GM18951 (cell line): ENCODE results near the gene DIPK1B.

Experiments used
- POLR2A ChIP-seq: IDR thresholded peaks from 4 replicates; pipeline ENCODE4 v1.6.1; 2011; ENCODE audit warnings: mild to moderate bottlenecking; ENCODE audit not compliant: insufficient read length, insufficient read depth; ENCODE audit errors: extremely low read depth
- in situ Hi-C: fragments of 300-500 bp; cut with MboI; formaldehyde crosslinking; loops from one replicate; pipeline ENCODE4 v1.12.0; 2022; ENCODE audit warnings: low sequenced_read_pairs, mixed read lengths, inconsistent platforms; ENCODE audit not compliant: unreplicated experiment

The DIPK1B gene

GRCh38 chr9:136676920-136677686, 35.3 kb upstream of the DIPK1B start:
- TF ChIP-seq POLR2A = no peak
- in situ Hi-C loops = no loop called here

- in situ Hi-C loops = no loop called here
- TF ChIP-seq POLR2A = no peak
Observed at GRCh38 chr9:136678034-136678433, 34.3 kb upstream of the DIPK1B start.

- in situ Hi-C loops = no loop called here
- TF ChIP-seq POLR2A = no peak
Observed at GRCh38 chr9:136678624-136679023, 33.7 kb upstream of the DIPK1B start.

- no peak for TF ChIP-seq POLR2A
- in situ Hi-C loops = no loop called here
Observed at GRCh38 chr9:136679431-136679941, 32.9 kb upstream of the DIPK1B start.

- no peak for TF ChIP-seq POLR2A
- in situ Hi-C loops = no loop called here
Observed at GRCh38 chr9:136681029-136681428, 31.3 kb upstream of the DIPK1B start.

- TF ChIP-seq POLR2A = no peak
- in situ Hi-C loops = no loop called here
Observed at GRCh38 chr9:136681945-136682699, 30.2 kb upstream of the DIPK1B start.

GRCh38 chr9:136682710-136683109, 29.7 kb upstream of the DIPK1B start:
- in situ Hi-C loops = no loop called here

GRCh38 chr9:136683173-136683745, 29.1 kb upstream of the DIPK1B start:
- no peak for TF ChIP-seq POLR2A
- in situ Hi-C loops = no loop called here

More at GRCh38 chr9:136682710-136683109, 29.7 kb upstream of the DIPK1B start:
- TF ChIP-seq POLR2A = no peak

GRCh38 chr9:136683755-136684154, 28.6 kb upstream of the DIPK1B start:
- in situ Hi-C loops = no loop called here
- TF ChIP-seq POLR2A = no peak

GRCh38 chr9:136684339-136684738, 28.0 kb upstream of the DIPK1B start:
- no peak for TF ChIP-seq POLR2A
- in situ Hi-C loops = no loop called here

GRCh38 chr9:136684799-136685198, 27.6 kb upstream of the DIPK1B start:
- TF ChIP-seq POLR2A = no peak
- in situ Hi-C loops = no loop called here

- TF ChIP-seq POLR2A = no peak
- in situ Hi-C loops = no loop called here
Observed at GRCh38 chr9:136685216-136685615, 27.2 kb upstream of the DIPK1B start.

GRCh38 chr9:136685790-136686533, 26.4 kb upstream of the DIPK1B start:
- TF ChIP-seq POLR2A = no peak
- in situ Hi-C loops = no loop called here
